ENCODE measurements around the gene BMAL2. TPM values are rescaled to one million over a fixed set of nuclear protein-coding genes. Genes with fewer than 3 reads are reported as not detected.

The BMAL2 gene
- total RNA-seq, 1 donor from 2014 or later = 9.0 TPM

GRCh38 chr12:27342536-27342935 is 9.9 kb downstream of the BMAL2 start:
- DNase-seq (ENCODE audit: low spot score) = no peak
- Mint-ChIP-seq H3K9me3 (ENCODE audit: low read depth) (no peaks in the 10 kb centered on the region), H3K36me3 (ENCODE audit: low read depth) (no peaks in the 10 kb centered on the region), H3K27ac (ENCODE audit: unreplicated experiment) (no peak overlapping the region), H3K4me1 (ENCODE audit: low read depth) (peaks cover 19% of the 10 kb centered on the region), H3K4me3 (ENCODE audit: unreplicated experiment) (no peak overlapping the region), H3K27me3 (ENCODE audit: low read depth) (no peaks in the 10 kb centered on the region)
- TF ChIP-seq CTCF (IDR thresholded peaks at IDR 0.05) = no peak

- no peaks in the 10 kb centered on the region for H3K9me3 Mint-ChIP-seq (ENCODE audit: low read depth)
- H3K4me3 Mint-ChIP-seq (ENCODE audit: unreplicated experiment) = no peak overlapping the region
- peak overlapping the region; percentile 76 for H3K27ac Mint-ChIP-seq (ENCODE audit: unreplicated experiment)
- H3K27me3 Mint-ChIP-seq (ENCODE audit: low read depth) = no peaks in the 10 kb centered on the region
- H3K4me1 Mint-ChIP-seq (ENCODE audit: low read depth) = peaks cover 19% of the 10 kb centered on the region
- no peak for DNase-seq (ENCODE audit: low spot score)
- TF ChIP-seq CTCF (IDR thresholded peaks at IDR 0.05) = no peak
- H3K36me3 Mint-ChIP-seq (ENCODE audit: low read depth) = no peaks in the 10 kb centered on the region
Measured at GRCh38 chr12:27343255-27344000, 10.8 kb downstream of the BMAL2 start.

DNA sequence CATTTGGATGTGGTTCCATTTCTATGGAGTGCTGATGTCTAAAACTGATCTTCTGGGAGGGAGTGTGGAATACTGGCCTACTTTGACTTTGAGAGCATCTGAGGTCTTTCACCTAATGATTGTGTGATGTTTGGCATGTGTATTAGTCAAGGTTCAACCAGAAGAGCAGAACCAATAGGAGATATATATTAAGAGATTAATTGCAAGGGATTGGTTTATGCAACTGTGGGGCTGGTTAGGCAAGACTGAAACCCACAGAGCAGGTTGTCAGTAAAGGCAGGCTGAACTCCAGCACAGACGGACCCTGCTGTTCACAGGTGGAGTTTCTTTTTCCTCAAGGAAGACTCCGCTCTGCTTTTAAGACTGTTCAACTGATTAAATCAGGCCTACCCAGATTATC is 11.6 kb downstream of the BMAL2 start:
- Mint-ChIP-seq H3K9me3 (ENCODE audit: low read depth) (no peaks in the 10 kb centered on the region), H3K4me1 (ENCODE audit: low read depth) (peaks cover 19% of the 10 kb centered on the region), H3K27me3 (ENCODE audit: low read depth) (no peaks in the 10 kb centered on the region), H3K36me3 (ENCODE audit: low read depth) (no peaks in the 10 kb centered on the region), H3K4me3 (ENCODE audit: unreplicated experiment) (no peak overlapping the region), H3K27ac (ENCODE audit: unreplicated experiment) (peak overlapping the region; percentile 82)
- no peak for DNase-seq (ENCODE audit: low spot score)
- TF ChIP-seq CTCF (IDR thresholded peaks at IDR 0.05) = no peak

- Mint-ChIP-seq H3K36me3 (ENCODE audit: low read depth) (no peaks in the 10 kb centered on the region), H3K27ac (ENCODE audit: unreplicated experiment) (no peak overlapping the region), H3K4me1 (ENCODE audit: low read depth) (peaks cover 19% of the 10 kb centered on the region), H3K27me3 (ENCODE audit: low read depth) (no peaks in the 10 kb centered on the region), H3K9me3 (ENCODE audit: low read depth) (no peaks in the 10 kb centered on the region), H3K4me3 (ENCODE audit: unreplicated experiment) (no peak overlapping the region)
- TF ChIP-seq CTCF (IDR thresholded peaks at IDR 0.05) = no peak
- DNase-seq (ENCODE audit: low spot score) = no peak
Measured at GRCh38 chr12:27344760-27345159, 12.1 kb downstream of the BMAL2 start.

DNA sequence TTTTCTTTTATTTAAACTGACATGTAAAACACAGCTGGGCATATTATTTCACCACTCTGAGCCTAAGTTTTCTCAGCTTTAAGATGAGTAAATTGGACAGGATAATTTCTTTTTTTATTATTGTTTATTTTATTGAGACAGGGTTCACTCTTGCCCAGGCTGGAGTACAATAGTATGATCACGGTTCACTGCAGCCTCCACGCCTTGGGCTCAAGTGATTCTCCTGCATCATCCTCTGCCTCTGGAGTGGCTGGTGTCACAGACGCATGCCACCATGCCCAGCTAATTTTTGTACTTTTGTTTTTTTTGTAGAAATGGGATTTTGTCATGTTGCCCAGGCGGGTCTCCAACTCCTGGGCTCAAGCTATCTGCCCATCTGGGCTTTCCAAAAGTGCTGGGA is 12.7 kb downstream of the BMAL2 start:
- Mint-ChIP-seq H3K4me1 (ENCODE audit: low read depth) (peaks cover 19% of the 10 kb centered on the region), H3K27me3 (ENCODE audit: low read depth) (no peaks in the 10 kb centered on the region), H3K4me3 (ENCODE audit: unreplicated experiment) (no peak overlapping the region), H3K9me3 (ENCODE audit: low read depth) (no peaks in the 10 kb centered on the region), H3K27ac (ENCODE audit: unreplicated experiment) (no peak overlapping the region), H3K36me3 (ENCODE audit: low read depth) (no peaks in the 10 kb centered on the region)
- no peak for TF ChIP-seq CTCF (IDR thresholded peaks at IDR 0.05)
- no peak for DNase-seq (ENCODE audit: low spot score)
